HG03159 (cell line): ENCODE results near the gene MSRB3.

ENCODE experiments used
- ATAC-seq: cut with Tn5 transposase; IDR thresholded peaks from one replicate; pipeline ENCODE4 v1.9.1; 2021; ENCODE audit warnings: mild to moderate bottlenecking, moderate library complexity; ENCODE audit not compliant: unreplicated experiment

Gene MSRB3

DNA sequence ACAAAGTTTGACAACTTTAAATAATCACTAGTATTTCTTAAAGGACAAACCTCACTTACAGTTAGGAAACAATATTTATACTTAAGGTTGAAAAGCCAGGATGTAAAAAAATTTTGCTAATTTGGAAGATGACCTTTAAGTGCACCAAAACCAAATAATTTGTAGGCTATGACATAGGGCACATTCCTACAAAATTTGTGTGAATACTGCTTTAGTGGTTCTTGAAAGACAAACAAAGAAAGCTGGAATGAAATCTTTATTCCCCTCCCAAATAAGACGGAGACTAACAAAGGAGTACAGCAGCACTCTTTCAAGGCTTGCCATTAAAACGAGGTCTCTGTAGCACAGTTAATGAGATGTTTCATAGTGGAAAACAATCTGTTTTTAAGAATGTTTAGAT is 45.6 kb downstream of the MSRB3 start:
- no peak for ATAC-seq

DNA sequence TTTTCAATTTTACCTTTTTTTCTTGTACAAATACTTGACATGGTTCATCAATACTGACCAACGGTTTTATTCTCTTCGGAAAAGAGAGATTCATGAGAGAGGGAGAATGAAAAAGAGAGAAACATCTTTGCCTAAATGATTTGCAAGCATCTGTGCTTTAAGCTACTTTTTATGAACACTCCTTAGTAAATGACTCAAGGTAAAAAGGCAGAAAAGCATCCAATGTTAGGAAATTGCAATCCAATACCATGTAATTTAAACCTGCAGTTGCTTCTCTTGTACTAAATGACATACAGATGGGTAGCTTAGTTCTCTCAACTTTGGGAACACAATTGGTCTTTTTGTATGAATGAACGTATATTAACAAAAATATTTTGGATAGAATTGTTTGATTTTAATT is 46.1 kb downstream of the MSRB3 start:
- no peak for ATAC-seq

DNA sequence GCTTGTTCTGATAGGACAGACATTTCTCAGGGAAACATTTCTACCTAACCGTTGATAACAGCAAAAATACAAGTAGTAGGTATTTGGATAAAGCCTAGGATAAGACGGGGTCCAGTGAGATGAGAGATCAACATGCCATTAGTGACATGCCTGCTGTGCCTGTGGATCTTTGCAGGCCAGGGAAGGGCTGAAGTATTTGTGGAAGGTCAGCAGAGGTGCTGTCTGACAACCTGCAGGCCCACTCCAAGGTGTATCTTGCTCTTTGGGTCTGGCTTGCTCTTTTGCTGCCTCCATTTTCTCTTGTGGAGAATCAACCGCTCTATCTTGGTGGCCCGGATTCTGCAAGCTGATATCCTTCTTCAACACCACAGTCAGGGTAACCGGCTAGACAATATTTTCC is 46.7 kb downstream of the MSRB3 start:
- ATAC-seq, result no peak

DNA sequence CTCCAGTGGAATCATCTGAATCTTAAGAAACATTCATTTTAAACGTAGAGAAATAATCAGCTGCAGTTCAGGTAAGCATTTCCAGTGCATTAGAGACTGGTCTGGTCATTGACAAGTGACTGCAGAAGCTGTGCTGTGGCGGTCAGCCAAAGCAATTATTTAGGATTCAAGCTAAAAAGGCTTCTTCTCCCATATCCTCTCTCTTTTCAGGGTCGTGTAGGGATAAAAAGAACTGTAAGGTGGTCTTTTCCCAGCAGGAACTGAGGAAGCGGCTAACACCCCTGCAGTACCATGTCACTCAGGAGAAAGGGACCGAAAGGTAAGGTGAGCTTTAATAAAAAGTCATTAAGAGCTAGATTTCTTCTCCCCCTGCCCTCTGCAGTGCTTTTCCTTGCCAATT is 48.1 kb downstream of the MSRB3 start:
- no peak for ATAC-seq

DNA sequence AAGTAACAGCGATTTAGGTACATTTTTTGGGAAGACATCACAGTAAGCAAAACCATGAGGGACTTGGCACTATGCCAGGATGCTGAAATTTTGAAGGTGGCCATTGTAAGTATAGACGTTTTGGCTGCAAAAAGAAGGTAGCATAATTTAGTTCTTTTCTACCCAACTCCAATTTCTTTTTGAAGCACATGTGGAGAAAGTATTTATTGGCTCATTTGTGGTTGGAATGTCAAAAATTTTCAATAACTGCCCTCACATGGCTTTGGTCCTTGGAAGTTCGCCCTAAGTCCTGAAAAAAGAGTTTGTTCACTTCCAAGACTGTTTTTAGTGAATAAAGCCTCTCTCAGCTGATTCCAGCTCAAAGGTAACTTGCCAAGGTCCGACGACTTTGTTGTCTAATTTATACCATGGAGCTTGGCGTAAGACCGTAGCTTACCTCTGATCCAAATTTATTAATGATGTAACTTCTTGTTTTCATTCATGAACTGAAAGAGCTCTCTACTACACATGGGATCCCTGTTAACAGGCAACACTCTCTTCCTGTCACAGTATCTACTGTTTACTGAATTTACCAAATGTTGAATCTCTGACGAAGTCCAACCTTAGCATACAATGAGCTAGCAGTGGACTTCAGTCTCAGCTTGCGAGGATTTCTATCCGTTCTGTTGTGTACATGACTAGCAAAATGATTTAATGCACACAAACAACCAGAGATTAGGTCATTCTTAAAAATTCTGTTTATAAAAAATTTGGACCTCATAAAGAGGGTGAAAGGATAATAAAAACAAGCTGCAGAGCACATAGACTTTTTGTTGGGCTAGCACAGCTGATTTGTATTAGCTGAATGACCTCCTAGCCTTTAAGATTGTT is 49.0 kb downstream of the MSRB3 start:
- ATAC-seq, result no peak

DNA sequence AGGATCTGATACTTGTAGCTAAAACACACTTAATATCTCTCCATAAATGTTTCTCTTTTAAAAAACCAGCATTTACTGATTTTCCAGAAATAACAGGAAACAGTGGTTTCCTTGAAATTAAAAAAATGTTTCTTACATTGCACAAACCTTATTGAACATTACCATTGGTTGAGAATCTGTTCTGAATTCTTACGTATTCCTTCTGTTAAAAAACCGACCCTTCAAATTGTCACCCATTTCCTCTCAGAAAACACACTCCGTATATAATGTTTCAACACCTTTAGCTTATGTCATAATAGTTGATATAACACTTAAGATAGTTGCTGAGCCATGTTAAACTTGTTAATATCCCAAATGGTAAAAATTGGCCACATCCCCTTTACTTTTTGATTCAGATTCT is 51.2 kb downstream of the MSRB3 start:
- ATAC-seq, result no peak

DNA sequence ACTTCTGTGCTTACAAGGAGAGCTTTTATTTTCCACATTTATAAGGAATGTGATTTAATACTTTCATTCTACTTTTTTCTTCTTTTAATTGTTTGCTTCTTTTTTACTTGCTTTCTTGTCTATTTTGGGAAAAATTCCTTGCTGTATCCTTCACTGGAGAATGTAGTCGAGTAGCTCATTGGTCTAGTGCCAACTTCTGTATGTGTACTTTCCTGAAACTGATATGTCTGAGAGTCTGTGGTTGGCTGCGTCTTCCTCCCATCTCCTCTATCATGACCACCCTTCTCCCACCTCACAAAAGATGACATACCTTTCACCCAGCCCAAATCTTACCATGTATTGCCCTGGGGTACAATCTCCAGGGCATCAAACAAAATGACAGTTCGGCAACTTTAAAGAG is 51.8 kb downstream of the MSRB3 start:
- no peak for ATAC-seq

DNA sequence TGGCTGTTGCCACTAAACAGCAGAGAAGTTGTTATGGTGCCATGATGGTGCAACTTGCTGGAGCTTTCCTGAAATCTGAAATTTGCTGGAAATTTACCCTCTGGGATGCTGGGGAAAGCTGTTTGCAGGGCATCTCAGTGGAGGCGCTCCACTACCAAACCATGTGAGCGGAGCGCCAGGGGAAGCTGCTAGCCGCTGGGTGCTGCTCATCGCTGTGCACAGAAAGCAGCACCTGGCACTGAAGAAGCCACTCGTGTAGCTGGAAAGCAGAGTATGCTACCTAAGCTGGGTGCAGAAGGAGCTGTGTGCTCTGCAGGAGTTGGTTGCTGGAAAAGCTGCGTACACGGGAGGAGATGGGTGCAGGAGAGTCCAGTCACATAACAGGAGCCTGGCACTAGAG is 53.0 kb downstream of the MSRB3 start:
- no peak for ATAC-seq

DNA sequence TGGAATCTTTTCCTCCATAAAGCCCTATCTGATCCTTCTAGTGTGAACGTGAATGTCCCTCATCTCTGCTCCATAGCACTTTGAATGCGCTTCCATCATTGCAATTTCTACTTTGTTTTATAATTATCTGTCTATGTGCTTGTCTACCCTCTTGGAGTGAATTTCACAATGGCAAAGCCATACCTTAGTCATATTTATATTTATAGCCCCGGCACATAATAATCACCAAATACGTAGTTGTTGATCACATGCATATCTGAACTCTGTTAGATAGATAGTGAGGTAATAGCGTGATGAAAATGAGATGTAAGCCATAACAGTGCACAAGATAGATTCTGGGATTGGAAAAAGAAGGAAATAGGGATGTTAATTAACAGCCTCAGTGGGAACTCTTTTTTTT is 55.2 kb downstream of the MSRB3 start:
- no peak for ATAC-seq

DNA sequence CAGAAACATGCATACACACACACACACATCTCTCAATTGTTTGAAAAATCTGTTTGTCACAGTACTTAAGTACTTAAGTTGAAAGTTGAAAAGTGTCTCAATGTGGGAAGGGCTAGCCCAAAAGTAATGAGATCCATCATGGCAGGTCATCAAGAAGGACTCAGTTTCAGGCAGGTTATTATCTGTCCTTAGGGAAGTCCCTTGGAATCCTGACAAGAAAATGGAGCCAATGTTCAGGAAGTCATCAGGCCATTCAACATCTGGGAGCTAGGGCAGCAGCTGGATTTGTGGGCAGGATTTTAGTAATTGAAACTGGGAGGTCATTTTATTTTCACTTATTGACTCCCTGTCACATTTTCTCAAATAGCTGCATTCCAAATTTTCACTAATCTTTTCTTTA is 56.0 kb downstream of the MSRB3 start:
- no peak for ATAC-seq

DNA sequence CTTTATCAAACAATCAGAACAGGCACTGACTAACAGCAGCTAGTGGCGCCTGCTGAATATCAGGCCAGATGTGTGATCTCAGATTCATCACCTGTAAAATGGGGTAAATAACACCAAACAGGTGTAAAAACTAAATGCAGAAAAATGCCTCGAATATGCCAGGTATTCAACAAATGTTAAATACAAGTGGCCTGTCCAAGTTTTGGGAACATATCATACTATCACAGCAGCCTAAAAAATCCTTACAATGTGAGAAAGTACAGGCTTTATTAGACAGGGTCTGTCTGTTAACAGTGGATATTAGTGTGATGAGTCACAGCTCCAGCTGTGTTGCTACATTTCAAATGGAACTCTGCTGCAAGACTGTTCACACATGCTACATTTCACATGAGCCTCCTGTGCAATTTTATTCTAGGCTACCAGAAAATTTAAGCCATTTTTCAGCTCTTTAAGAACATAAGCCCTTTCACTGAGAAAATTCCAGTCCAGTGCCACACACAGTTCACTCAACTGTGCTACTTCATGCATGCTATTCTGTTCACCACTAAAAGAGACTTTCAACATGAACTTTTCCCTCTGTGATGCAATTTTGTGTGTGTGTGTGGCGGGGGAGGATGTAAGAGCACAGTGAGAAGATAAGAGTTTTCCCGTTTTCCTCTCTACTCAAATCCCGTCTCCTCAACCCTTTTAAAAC is 56.7 kb downstream of the MSRB3 start:
- ATAC-seq, result no peak

DNA sequence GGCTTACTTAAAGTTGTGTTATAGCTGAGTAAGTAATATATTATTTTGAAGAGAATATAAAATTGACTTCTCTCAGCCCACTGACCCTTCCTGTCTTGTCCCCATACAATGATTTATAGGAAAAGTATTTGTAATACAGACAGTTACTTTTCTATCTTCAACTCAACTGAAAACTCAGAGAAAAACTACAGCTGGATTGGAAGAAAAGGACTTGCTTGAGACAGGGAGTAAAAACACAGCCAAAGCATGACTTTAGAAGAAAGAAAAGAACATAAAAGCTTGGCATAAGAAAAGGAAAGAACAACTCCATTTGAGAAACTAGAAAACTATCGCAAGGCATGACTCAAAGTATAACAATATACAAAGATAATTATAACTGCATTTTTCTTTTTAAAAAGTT is 57.5 kb downstream of the MSRB3 start:
- ATAC-seq, result no peak

DNA sequence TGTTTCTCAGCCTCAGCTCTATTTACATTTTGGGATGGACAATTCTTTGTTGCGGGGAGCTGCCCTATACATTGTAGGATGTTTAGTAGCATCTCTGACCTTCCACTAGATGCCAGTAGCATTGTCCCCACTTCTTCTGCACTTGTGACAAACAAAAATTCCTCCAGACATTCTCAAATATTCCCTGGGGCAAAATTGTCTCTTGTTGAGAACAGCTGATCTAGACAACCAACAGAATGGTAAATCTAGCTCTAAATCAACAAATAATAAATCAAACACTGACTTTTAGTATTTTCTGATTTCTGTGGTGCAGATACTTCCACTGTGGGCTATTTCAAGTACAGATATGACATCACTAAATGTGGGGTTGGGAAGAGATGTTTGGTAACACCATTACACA is 60.7 kb downstream of the MSRB3 start:
- no peak for ATAC-seq

DNA sequence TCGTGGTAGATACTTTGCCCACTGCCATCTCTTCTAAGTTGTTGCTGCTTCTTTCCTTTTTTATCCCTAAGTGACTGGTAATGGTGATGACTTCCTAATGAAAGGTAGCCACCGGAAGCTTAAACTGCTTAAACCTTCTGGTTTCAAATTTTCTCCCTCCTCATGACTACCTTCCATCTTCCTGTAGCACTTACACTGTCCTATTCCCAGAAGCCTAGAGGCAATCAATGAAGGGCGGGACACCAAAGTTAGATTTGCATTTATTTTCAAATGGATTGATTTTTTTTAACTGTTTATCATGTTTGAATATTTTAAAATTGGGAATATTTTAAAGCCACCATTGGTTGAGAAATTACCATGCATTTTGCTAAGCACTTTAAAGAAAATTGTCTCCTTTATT is 64.7 kb downstream of the MSRB3 start:
- no peak for ATAC-seq

DNA sequence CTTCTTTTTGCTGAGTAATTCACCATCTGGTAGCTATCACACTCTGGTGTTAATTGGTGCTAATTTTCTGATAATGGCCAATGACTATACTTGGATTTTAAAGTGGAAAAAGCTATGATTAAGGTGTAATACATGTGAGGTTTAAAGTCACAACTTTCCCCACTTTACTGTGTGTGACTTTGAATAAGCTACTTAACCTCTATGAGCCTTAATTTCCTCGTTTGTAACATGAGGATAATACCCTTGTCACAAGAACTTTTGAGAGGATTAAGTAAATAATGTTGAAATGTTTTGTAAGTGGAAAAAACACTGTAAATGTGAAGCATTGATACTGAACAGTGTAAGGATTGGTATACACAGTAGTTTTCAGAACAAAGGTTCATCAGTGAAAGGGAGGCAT is 65.3 kb downstream of the MSRB3 start:
- no peak for ATAC-seq

DNA sequence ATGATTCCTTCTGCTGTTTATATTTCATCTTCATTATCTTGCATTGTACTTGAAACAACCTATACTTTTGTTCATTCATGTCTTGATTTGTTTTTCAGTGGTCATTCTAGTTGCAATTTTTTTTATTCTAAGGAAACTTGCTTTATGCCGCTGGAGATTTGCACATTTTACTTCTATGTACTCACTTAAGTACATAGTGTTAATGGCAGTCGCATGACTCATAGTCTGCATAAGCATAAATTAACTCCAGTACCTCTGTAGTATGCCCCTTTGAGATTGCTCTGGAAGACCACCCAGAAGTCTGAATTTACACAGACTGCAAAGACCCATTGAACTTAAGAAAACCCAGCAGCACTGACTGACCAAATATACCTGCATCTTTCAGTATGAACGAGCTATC is 77.0 kb downstream of the MSRB3 start:
- no peak for ATAC-seq

DNA sequence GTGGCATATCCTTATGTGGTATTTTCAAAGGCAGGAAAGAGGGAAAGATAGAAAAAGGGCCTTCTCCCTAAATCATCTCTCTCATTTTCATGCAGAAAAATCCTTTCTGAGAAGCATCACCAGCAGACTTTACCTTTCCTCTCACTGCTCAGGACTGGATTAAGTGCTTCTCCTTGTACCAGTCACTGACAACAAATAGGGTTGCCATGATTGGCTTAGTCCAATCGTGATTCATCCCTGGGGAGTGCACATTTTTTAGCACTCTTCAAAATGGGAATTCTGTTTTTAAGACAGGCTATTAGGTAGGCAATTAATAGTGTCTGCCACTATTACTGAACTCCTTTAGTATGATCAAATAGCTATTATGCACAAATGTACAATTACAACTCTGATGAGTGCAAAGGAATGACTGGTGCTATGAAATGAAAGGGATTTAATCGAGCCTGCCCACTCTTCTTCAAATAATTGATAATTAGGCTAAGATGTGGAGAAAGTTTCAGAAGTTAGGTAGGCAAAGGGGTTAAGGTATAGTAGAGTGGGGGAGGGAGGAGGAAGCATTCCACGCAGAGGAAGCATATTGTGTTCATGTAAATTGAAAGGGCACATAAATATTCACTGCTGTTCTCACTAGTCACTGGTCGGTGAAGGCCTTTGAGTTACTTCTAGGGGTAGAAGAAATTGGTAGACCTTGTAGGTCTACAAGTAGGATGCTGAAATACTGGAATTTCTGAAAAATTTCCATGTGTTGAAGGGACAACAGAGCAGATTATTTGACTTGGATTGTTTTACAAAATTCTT is 84.0 kb downstream of the MSRB3 start:
- ATAC-seq, result no peak

DNA sequence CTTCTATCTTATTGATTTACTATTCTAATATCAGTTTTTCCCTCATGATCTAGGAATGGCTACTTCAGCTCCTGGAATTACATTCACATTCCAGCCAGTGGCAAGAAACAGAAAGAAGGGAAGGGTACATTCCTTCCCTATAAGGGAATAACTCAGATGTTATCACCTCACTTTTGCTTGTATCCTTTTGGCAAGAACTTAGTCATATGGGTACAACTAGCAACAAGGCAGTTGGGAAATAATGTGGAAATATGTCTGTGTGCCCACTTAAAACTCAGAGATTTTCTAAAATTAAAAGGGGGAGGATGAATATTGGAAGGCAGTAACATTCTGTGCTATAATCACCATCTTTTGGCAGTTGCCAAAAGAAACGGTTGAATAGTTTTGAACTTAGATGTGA is 85.6 kb downstream of the MSRB3 start:
- ATAC-seq, result no peak

DNA sequence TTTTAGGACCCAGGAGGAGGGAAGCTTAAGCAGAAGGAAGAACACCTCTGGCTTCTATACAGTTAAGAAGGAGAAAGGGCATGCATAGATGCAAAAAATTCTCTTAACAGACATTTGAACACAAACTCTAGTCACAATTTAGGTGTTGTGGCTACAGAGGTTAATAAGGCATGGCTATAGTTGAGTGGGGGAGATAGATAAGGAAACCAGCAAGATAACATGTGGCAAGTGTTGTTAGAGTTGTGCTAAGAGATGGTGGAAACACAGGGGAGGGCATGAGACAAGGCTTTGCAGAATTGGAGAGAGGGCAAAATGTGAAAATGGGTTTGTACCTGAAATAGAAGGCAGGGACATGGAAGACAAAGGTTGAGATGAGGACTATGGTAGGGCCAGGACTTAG is 88.9 kb downstream of the MSRB3 start:
- no peak for ATAC-seq

DNA sequence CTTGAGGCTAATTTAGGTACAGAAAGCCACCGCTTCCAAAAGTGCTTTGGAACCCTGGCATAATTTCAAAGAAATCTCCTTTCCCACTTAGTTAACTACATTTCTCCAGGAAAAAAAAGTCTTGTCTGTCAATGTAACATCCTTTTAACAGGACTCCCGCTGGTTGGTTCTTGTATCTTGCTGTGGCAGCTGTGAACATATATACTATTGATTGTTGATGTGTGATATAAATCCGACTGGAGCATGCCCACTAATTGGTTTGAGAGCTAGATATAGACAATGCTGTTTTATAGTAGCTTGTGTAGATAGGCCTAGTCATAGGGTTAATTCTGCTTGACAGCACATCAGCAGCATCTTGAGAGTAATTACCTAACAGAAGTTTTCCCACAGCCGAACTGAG is 89.6 kb downstream of the MSRB3 start:
- ATAC-seq, result no peak

DNA sequence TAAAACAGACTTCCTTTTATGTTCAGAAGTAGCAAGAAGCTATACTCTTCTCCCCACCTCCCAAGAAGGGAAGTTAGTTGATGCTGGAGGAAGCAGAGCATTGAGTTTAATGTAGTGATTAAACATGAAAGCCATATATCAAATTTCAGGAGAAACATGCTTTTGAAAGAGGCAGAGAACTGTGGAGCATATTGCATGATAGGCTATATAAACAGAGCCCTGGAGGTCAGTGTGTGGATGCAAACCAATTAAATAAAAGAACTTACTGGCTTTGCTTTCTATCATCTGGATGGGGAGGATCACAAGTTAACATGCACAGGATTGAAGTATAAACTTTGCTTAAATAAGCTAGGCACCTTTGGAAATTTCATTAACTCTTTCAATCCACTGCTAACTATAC is 94.1 kb downstream of the MSRB3 start:
- no peak for ATAC-seq

DNA sequence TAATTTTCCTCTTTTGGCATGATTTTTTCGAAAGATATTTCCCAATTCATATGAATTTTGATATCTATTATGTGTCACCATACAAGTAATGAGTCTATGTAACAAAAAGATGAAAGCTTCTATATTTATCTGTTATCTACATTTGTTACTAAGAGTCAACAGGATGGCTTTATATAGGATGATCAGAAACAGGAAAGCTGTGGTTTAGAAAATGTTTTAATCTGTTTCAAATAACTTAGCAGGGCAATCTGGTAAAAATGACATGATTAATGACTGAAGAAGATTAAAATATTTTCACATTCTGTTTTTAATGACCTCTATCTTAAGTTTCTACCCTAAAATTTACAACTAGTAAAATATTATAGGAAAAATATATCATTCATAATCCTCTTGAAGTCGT is 105.8 kb downstream of the MSRB3 start:
- ATAC-seq, result no peak
